Hepatic stellate cell (primary cell): ENCODE data around the gene DNAI7.

Source experiments
- DNase-seq: peaks from one replicate; pipeline ENCODE4 v3.0.0; 2011; ENCODE audit warnings: low spot score

Gene DNAI7

DNA sequence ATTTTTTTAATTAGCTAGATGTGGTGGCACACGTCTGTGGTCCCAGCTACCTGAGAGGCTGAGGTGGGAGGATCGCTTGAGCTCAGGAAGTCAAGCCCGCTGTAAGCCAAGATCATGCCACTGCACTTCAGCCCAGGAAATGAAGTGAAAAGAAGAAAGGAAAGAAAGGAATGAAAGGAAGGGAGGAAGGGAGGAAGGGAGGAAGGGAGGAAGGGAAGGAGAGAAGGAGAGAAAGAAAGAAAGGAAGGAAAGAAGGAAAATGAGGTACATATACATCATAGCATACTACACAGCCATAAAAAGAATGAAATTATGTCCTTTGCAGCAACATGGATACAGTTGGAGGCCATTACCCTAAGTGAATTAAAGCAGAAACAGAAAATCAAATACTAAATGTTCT lies 12.2 kb downstream of the DNAI7 start:
- DNase-seq = no peak

DNA sequence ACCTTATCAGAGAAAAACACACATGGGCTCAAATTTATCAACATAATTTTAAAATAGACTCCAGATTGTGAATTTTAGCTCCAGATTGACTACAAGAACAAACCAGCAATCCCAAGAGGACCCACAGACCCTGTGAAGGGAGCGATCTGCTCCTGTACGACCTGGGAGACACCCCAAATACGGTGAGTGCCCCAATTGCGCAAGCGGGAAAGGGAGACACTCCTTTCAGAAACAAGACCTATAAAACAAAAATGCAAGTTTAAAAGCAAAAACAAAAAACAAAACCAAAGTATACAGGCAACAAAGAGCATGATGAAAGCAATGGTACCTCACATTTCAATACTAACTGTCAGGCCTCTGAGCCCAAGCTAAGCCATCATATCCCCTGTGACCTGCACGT lies 32.1 kb downstream of the DNAI7 start:
- DNase-seq = no peak

DNA sequence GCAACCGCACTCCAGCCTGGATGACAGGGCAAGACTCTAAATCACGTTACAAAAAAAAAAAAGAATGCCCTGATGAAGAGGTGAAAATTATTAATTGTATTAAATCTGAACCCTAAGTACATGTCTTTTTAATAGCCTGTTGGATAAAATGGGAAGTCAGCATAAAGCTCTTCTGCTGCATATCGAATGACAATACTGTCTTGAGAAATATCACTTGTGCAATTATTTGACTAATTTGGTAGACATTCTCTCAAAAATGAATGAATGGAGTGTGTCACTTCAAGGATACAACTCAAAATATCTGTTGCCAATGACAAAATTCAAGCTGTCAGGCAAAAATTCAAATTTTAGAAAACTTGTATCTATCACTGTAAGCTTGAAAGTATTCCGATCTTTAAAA lies 38.9 kb downstream of the DNAI7 start:
- DNase-seq = no peak

- DNase-seq = peak; percentile 15
Measured at GRCh38 chr12:25155022-25155576, 39.9 kb downstream of the DNAI7 start.

GRCh38 chr12:25152055-25152454 lies 42.9 kb downstream of the DNAI7 start:
- DNase-seq = no peak

DNA sequence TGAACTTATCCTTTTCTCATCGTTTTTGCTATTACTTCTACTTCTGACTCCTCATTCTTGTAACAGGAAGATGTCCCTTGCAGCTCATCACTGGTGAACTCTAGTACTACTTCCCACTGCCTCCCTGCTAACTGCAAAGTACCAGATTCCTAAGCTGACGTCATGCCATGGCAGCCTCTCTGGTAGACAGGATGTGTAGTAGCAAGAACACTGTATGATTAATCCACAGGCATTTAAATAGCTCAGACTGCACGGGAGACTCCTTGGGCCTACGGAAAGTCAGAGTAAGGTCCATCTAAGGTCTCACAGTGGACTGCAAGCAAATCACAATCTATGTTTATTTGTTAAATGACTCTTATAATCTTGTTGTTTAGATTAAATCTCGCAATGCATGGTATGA lies 43.5 kb downstream of the DNAI7 start:
- DNase-seq = peak; percentile 84

DNA sequence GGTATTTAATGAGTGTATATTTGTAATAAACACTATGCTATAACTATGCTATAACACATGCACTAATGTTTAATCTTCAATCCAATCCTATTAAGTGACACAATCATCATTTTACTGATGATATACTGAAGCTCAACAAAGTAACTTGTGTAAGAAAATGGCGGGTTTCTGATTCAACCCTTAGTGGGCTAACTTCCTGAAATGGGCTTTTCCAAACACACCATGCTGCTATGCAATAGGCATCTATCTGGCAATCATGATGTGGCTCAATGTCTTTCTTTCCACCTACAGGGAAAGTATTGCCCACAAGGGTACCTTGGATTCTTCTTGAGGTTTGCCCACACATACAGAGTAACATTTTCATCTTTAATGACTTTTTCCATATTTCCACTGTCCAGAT lies 48.3 kb downstream of the DNAI7 start:
- no peak for DNase-seq

GRCh38 chr12:25135531-25136154 lies 59.3 kb downstream of the DNAI7 start:
- DNase-seq = no peak

- no peak for DNase-seq
Measured at GRCh38 chr12:25131270-25131669, 63.7 kb downstream of the DNAI7 start.

DNA sequence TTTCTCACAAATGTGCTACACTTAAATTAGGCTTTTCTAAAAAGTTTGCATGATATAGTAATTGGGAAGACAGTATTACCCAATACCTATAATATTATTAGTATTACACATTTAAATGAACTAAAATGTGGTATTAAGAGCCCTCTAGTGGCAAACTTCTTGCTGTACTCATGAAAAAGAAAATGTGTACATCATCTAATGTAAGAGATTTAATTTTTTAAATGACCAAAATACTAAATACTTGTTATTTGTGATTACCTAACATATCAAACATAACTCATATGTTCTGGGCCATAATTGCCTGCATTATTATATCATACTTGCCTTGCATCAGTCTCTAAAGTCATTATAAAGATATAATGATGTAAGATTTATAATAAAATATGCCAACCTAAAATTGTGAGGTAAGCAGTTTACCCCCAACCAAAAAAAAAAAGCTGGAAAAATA lies 64.2 kb downstream of the DNAI7 start:
- DNase-seq = peak; percentile 16

- DNase-seq = no peak
Measured at GRCh38 chr12:25126746-25127145, 68.2 kb downstream of the DNAI7 start.

GRCh38 chr12:25126101-25126500 lies 68.9 kb downstream of the DNAI7 start:
- DNase-seq = no peak

DNA sequence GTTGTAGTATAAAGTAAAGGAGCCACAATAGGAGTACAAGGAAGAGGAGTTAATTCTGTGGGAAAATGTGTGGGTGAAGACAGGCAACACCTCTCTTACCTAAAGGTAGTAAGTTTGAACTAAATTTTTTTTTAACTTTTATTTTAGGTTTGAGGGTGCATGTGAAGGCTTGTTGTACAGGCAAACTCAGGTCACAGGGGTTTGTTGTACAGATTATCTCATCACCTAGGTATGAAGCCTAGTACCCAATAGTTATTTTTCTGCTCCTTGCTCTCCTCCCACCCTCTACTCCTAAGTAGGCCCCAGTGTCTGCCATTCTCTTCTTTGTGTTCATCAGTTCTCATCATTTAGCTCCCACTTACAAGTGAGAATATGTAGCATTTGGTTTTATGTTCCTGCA lies 70.5 kb downstream of the DNAI7 start:
- no peak for DNase-seq

GRCh38 chr12:25123126-25123525 lies 71.8 kb downstream of the DNAI7 start:
- no peak for DNase-seq

DNA sequence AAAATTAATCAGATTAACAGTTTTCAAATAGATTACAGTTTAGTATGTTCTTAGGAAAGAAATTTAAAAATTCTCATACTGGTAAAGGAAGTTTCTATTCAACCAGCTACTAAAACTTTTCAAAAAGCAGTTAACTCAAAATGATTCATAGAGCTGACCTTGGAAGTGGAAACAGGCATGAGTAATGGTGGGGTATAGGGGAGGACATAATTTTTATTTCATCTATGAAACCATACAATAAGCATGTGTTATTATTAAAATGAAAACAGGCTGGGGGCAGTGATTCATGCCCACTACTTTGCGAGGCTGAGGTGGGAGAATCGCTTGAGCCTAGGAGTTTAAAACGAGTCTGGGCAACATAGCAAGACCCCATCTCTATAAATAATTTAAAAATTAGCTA lies 73.0 kb downstream of the DNAI7 start:
- DNase-seq = peak; percentile 25

- DNase-seq = no peak
Measured at GRCh38 chr12:25121110-25121509, 73.8 kb downstream of the DNAI7 start.

- no peak for DNase-seq
Measured at GRCh38 chr12:25119020-25119419, 75.9 kb downstream of the DNAI7 start.

DNA sequence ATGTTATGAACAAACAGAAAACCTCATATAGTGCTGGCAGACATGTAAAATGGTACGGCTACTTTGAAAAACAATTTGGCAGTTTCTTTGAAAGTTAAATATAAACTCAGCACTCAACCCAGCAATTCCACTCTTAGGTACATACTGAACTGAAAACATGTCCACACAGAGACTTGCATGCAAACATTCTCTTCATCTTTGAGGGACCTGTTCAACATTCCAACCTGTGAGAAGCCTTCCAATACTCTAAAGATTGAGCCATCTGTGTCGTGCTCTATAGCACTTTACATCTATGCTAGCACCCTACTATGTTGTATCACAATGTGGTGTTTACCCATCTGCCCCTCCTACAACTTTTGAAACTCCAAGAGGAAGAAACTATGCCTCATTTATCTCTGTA lies 79.3 kb downstream of the DNAI7 start:
- DNase-seq = no peak

DNA sequence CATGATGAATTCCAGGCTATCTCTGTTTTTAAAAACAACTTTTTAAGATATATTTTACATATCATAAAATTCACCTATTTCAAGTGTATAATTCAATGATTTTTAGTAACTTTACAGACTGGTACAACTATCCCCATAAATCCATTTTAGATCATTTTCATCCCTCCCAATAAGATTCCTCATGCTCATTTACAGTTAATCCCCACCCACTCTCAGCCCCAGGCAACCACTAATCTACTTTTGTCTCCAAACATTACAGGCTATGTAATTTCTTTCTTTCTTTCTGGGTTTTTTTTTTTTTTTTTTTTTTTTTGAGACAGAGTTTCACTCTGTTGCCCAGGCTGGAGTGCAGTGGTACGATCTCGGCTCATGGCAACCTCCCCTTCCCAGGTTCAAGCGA lies 81.3 kb downstream of the DNAI7 start:
- no peak for DNase-seq

DNA sequence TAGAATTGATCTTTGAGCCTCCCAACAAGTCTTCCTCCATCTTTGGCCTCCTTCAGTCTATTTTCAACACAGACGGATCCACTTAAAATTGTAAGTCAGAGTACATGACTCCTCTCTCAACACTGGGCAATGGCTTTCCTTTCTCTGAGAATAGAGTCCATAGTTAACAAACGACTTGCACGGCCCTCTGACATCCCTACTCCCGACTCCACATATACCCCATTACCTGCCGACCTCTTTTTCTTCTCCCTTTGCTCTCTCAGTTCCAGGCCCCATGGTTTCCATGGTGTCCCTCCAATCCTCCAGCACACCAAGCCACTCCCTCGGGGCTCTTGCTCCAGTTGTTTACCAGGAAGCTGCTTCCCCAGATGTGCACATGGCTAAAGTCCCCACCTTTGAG lies 84.7 kb downstream of the DNAI7 start:
- DNase-seq = no peak

GRCh38 chr12:25107920-25108319 lies 87.0 kb downstream of the DNAI7 start:
- DNase-seq = no peak

GRCh38 chr12:25106818-25107217 lies 88.1 kb downstream of the DNAI7 start:
- peak; percentile 7 for DNase-seq

DNA sequence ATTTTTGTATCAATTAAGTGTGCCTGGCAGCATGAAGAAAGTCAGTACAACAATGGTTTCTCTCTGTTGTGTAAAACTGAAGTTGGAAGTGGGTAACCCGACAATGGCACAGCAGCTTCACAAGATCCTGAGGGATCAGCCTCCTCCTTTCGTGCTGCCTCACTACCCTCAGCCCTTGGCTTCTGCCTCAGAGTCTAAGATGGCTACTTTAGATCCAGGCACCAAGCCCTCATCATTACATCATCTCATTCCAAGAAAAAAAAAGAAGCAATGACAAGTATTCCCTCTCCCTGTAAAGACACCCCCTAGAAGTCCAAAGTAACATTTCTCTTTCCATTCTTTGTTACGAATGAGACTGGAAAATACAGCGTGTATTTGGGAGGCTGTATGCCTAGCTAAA lies 92.6 kb downstream of the DNAI7 start:
- no peak for DNase-seq

DNA sequence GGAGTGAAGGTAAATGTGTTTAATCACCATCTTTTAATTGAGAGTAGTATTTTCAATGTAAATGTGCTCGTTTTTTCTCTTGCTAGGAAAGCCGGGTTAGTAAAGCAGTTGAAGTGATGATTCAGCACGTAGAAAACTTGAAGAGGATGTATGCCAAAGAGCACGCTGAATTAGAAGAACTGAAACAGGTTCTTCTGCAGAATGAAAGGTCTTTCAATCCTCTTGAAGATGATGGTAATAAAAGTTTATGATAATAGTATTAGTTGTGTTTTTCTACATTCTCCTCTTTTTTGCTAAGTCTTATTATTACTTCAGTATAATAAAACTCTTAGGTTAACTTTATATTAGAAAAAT lies 93.9 kb downstream of the DNAI7 start:
- DNase-seq = no peak
